IPS DF 19.7 (cell line): ENCODE results near the gene C9orf78.

ENCODE experiments used
- DNase-seq: peaks from one replicate; pipeline ENCODE4 v3.0.0-alpha.2; 2013; ENCODE audit warnings: low read depth, low spot score

Gene C9orf78

GRCh38 chr9:129845373-129845772, 10.3 kb upstream of the C9orf78 start:
- no peak for DNase-seq

GRCh38 chr9:129841071-129841470, 6.0 kb upstream of the C9orf78 start:
- DNase-seq: no peak

GRCh38 chr9:129840034-129840433, 5.0 kb upstream of the C9orf78 start:
- no peak for DNase-seq

- no peak for DNase-seq
These were observed 4.4 kb upstream of the C9orf78 start for GRCh38 chr9:129839324-129840023.

- no peak for DNase-seq
These were observed 3.7 kb upstream of the C9orf78 start for GRCh38 chr9:129838707-129839259.

GRCh38 chr9:129836311-129837007, 1.4 kb upstream of the C9orf78 start:
- no peak for DNase-seq

GRCh38 chr9:129835860-129836223, 767 bp upstream of the C9orf78 start:
- DNase-seq: no peak

- DNase-seq: no peak
These were observed 467 bp downstream of the C9orf78 start for GRCh38 chr9:129834489-129835127.

- DNase-seq: no peak
These were observed 2.1 kb downstream of the C9orf78 start for GRCh38 chr9:129832982-129833381.

- DNase-seq: no peak
These were observed 6.1 kb downstream of the C9orf78 start for GRCh38 chr9:129828969-129829368.

GRCh38 chr9:129828051-129828450, 7.0 kb downstream of the C9orf78 start:
- no peak for DNase-seq

- no peak for DNase-seq
These were observed 8.3 kb downstream of the C9orf78 start for GRCh38 chr9:129826759-129827158.

GRCh38 chr9:129826344-129826743, 8.7 kb downstream of the C9orf78 start:
- no peak for DNase-seq

GRCh38 chr9:129823935-129824601, 11.0 kb downstream of the C9orf78 start, which contains the start of gene TOR1A:
Gene TOR1A, minus strand, starts transcription at chr9:129824136. Its CDS starts 51 bp downstream, at chr9:129824085.
- DNase-seq: peak; percentile 87

- no peak for DNase-seq
These were observed 11.5 kb downstream of the C9orf78 start for GRCh38 chr9:129823542-129823934.

- DNase-seq: no peak
These were observed 12.1 kb downstream of the C9orf78 start for GRCh38 chr9:129822898-129823541.

- DNase-seq: no peak
These were observed 18.3 kb downstream of the C9orf78 start for GRCh38 chr9:129816501-129817435.

- no peak for DNase-seq
These were observed 19.8 kb downstream of the C9orf78 start for GRCh38 chr9:129815278-129815677.

- no peak for DNase-seq
These were observed 20.4 kb downstream of the C9orf78 start for GRCh38 chr9:129814432-129815223.
